HEK293 (cell line): Measurements from ENCODE around the gene BLM.

Source experiments
- CTCF ChIA-PET: fragments of 350-600 bp; formaldehyde crosslinking; extraction: SDS; loops from one replicate; lab custom pipeline; 2021; ENCODE audit warnings: antibody characterized with exemption; lab: Yijun Ruan, JAX
- POLR2A ChIA-PET: fragments of 300-600 bp; formaldehyde crosslinking; extraction: SDS; loops from one replicate; lab custom pipeline; 2020; ENCODE audit warnings: antibody characterized with exemption, inconsistent platforms; lab: Yijun Ruan, JAX
- H3K27ac ChIP-seq: fragments of 200-500 bp; sonication (Bioruptor generic); 2 replicates; pipeline ENCODE4 v1.5.1; 2014; ENCODE audit warnings: low read depth, low read length, control low read depth, inconsistent platforms; ENCODE audit errors: extremely low read depth
- H3K36me3 ChIP-seq, 2 experiments: fragments of 200-500 bp in 1 of 2; sonication (Bioruptor generic) in 1 of 2; 1 replicate in 1 of 2; 2 replicates in 1 of 2; pipeline ENCODE4 v1.5.1; 2014 to 2017; ENCODE audit warnings: inconsistent platforms in 2 of 2, low read length in 2 of 2; ENCODE audit not compliant: control insufficient read depth in 2 of 2, insufficient read depth in 1 of 2
- H3K4me1 ChIP-seq: fragments of 200-500 bp; sonication (Bioruptor generic); 2 replicates; pipeline ENCODE4 v1.5.1; 2014; ENCODE audit warnings: mild to moderate bottlenecking, low read length, inconsistent platforms; ENCODE audit not compliant: control insufficient read depth, insufficient read depth
- H3K4me3 ChIP-seq: 2 replicates; pipeline ENCODE4 v1.5.1; 2011; ENCODE audit warnings: low read depth, mild to moderate bottlenecking, control low read depth, low read length, moderate library complexity
- H3K9me3 ChIP-seq: fragments of 200-500 bp; sonication (Bioruptor generic); 2 replicates; pipeline ENCODE4 v1.5.1; 2014; ENCODE audit warnings: low read depth, low read length, inconsistent platforms; ENCODE audit not compliant: control insufficient read depth, insufficient read depth
- EGR2 ChIP-seq: fragments of 450-650 bp; formaldehyde crosslinking; IDR thresholded peaks from 2 replicates; pipeline ENCODE4 v1.5.1; 2016; ENCODE audit warnings: low read depth, missing biosample characterization, missing genetic modification characterization
- GLIS1 ChIP-seq: fragments of 450-650 bp; formaldehyde crosslinking; IDR thresholded peaks from 2 replicates; pipeline ENCODE4 v1.5.1; 2016; ENCODE audit warnings: missing biosample characterization, missing genetic modification characterization
- MZF1 ChIP-seq: fragments of 450-650 bp; formaldehyde crosslinking; IDR thresholded peaks from 2 replicates; pipeline ENCODE4 v1.5.1; 2017; ENCODE audit warnings: missing biosample characterization, missing genetic modification characterization, borderline replicate concordance
- ZFHX2 ChIP-seq: fragments of 450-650 bp; formaldehyde crosslinking; conservative IDR thresholded peaks from 2 replicates; pipeline ENCODE4 v1.5.1; 2016; ENCODE audit warnings: missing biosample characterization, missing genetic modification characterization
- ZNF10 ChIP-seq: fragments of 450-650 bp; formaldehyde crosslinking; IDR thresholded peaks from 2 replicates; pipeline ENCODE4 v1.5.1; 2017; ENCODE audit warnings: missing biosample characterization, missing genetic modification characterization
- ZNF146 ChIP-seq: fragments of 450-650 bp; formaldehyde crosslinking; IDR thresholded peaks from 2 replicates; pipeline ENCODE4 v1.5.1; 2016; ENCODE audit warnings: missing biosample characterization, missing genetic modification characterization
- ZNF211 ChIP-seq: fragments of 450-650 bp; formaldehyde crosslinking; IDR thresholded peaks from 2 replicates; pipeline ENCODE4 v1.5.1; 2016; ENCODE audit warnings: low read depth, missing biosample characterization, missing genetic modification characterization
- ZNF214 ChIP-seq: fragments of 450-650 bp; formaldehyde crosslinking; IDR thresholded peaks from 2 replicates; pipeline ENCODE4 v1.5.1; 2017; ENCODE audit warnings: missing biosample characterization, mild to moderate bottlenecking, missing genetic modification characterization, borderline replicate concordance
- ZNF311 ChIP-seq: fragments of 450-650 bp; formaldehyde crosslinking; IDR thresholded peaks from 2 replicates; pipeline ENCODE4 v1.5.1; 2017; ENCODE audit warnings: missing biosample characterization, missing genetic modification characterization, borderline replicate concordance
- ZNF37A ChIP-seq: fragments of 450-650 bp; IDR thresholded peaks from 2 replicates; pipeline ENCODE4 v1.5.1; 2018; ENCODE audit warnings: missing biosample characterization, missing genetic modification characterization
- ZNF623 ChIP-seq: fragments of 450-650 bp; formaldehyde crosslinking; IDR thresholded peaks from 2 replicates; pipeline ENCODE4 v1.5.1; 2016; ENCODE audit warnings: missing biosample characterization, missing genetic modification characterization
- ZNF658 ChIP-seq: fragments of 450-650 bp; formaldehyde crosslinking; IDR thresholded peaks from 2 replicates; pipeline ENCODE4; 2016; ENCODE audit warnings: missing biosample characterization, missing genetic modification characterization
- TF ChIP-seq, protein P1 (sequence below): fragments of 450-650 bp; formaldehyde crosslinking; IDR thresholded peaks from 2 replicates; pipeline ENCODE4 v1.5.1; 2016; ENCODE audit warnings: missing biosample characterization, missing genetic modification characterization
- TF ChIP-seq, protein P2 (sequence below): fragments of 450-650 bp; formaldehyde crosslinking; IDR thresholded peaks from 2 replicates; pipeline ENCODE4 v1.5.1; 2016; ENCODE audit warnings: missing biosample characterization, missing genetic modification characterization
- TF ChIP-seq, protein P3 (sequence below): fragments of 450-650 bp; formaldehyde crosslinking; IDR thresholded peaks from 2 replicates; pipeline ENCODE4 v1.5.1; 2016; ENCODE audit warnings: missing biosample characterization, missing genetic modification characterization
- TF ChIP-seq, protein P4 (sequence below): fragments of 450-650 bp; formaldehyde crosslinking; IDR thresholded peaks from 2 replicates; pipeline ENCODE4; 2016; ENCODE audit warnings: missing biosample characterization, missing genetic modification characterization
- TF ChIP-seq, protein P5 (sequence below): fragments of 450-650 bp; formaldehyde crosslinking; conservative IDR thresholded peaks from 2 replicates; pipeline ENCODE4 v1.5.1; 2016; ENCODE audit warnings: low read depth, missing biosample characterization, missing genetic modification characterization
- TF ChIP-seq, protein P6 (sequence below): fragments of 450-650 bp; formaldehyde crosslinking; IDR thresholded peaks from 2 replicates; pipeline ENCODE4 v1.5.1; 2017; ENCODE audit warnings: missing biosample characterization, missing genetic modification characterization

The BLM gene

DNA sequence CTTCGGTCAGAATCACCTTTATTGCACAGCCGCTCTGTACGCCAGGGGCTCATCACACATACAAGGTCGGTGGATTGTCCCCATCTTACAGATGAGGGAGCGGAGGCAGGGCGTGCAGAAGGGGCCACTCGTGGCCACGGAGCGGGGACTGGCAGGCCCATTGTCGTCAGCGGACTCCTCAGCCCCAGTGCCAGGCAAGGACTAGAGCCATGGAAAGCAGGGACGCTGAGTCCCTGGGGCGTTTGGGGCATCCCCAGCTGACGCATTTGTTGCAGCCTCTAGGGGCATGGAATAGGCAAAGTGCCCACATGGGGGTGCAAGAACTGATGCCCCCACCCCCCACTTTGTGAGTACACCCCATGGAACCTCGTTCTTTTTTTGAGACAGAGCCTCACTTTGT lies 121.4 kb downstream of the BLM start:
- Histone ChIP-seq H3K27ac (no peak overlapping the region), H3K36me3 (no peaks in the 10 kb centered on the region), H3K4me1 (peaks cover 5% of the 10 kb centered on the region), H3K4me3 (no peak overlapping the region), H3K9me3 (no peaks in the 10 kb centered on the region)
- POLR2A ChIA-PET: interaction anchor here (1.2 kb wide), 1 partner anchor 122 kb away, joined by 5 read pairs; the partner anchor contains the start of gene BLM
- TF ChIP-seq, protein P1, sequence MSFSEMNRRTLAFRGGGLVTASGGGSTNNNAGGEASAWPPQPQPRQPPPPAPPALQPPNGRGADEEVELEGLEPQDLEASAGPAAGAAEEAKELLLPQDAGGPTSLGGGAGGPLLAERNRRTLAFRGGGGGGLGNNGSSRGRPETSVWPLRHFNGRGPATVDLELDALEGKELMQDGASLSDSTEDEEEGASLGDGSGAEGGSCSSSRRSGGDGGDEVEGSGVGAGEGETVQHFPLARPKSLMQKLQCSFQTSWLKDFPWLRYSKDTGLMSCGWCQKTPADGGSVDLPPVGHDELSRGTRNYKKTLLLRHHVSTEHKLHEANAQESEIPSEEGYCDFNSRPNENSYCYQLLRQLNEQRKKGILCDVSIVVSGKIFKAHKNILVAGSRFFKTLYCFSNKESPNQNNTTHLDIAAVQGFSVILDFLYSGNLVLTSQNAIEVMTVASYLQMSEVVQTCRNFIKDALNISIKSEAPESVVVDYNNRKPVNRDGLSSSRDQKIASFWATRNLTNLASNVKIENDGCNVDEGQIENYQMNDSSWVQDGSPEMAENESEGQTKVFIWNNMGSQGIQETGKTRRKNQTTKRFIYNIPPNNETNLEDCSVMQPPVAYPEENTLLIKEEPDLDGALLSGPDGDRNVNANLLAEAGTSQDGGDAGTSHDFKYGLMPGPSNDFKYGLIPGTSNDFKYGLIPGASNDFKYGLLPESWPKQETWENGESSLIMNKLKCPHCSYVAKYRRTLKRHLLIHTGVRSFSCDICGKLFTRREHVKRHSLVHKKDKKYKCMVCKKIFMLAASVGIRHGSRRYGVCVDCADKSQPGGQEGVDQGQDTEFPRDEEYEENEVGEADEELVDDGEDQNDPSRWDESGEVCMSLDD (tag by site-specific recombination): 0 out of 2 replicates have a peak, but pooled peaks have one; percentile 24
- TF ChIP-seq ZNF311 (tag by site-specific recombination): no peak
- TF ChIP-seq, protein P2, sequence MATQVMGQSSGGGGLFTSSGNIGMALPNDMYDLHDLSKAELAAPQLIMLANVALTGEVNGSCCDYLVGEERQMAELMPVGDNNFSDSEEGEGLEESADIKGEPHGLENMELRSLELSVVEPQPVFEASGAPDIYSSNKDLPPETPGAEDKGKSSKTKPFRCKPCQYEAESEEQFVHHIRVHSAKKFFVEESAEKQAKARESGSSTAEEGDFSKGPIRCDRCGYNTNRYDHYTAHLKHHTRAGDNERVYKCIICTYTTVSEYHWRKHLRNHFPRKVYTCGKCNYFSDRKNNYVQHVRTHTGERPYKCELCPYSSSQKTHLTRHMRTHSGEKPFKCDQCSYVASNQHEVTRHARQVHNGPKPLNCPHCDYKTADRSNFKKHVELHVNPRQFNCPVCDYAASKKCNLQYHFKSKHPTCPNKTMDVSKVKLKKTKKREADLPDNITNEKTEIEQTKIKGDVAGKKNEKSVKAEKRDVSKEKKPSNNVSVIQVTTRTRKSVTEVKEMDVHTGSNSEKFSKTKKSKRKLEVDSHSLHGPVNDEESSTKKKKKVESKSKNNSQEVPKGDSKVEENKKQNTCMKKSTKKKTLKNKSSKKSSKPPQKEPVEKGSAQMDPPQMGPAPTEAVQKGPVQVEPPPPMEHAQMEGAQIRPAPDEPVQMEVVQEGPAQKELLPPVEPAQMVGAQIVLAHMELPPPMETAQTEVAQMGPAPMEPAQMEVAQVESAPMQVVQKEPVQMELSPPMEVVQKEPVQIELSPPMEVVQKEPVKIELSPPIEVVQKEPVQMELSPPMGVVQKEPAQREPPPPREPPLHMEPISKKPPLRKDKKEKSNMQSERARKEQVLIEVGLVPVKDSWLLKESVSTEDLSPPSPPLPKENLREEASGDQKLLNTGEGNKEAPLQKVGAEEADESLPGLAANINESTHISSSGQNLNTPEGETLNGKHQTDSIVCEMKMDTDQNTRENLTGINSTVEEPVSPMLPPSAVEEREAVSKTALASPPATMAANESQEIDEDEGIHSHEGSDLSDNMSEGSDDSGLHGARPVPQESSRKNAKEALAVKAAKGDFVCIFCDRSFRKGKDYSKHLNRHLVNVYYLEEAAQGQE: no peak
- TF ChIP-seq, protein P3, sequence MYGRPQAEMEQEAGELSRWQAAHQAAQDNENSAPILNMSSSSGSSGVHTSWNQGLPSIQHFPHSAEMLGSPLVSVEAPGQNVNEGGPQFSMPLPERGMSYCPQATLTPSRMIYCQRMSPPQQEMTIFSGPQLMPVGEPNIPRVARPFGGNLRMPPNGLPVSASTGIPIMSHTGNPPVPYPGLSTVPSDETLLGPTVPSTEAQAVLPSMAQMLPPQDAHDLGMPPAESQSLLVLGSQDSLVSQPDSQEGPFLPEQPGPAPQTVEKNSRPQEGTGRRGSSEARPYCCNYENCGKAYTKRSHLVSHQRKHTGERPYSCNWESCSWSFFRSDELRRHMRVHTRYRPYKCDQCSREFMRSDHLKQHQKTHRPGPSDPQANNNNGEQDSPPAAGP (tag by site-specific recombination): no peak
- no peak for TF ChIP-seq GLIS1 (tag by site-specific recombination)
- TF ChIP-seq ZNF10: no peak
- no peak for TF ChIP-seq ZNF37A
- no peak for TF ChIP-seq MZF1 (tag by site-specific recombination)
- CTCF ChIA-PET: no interaction called here

DNA sequence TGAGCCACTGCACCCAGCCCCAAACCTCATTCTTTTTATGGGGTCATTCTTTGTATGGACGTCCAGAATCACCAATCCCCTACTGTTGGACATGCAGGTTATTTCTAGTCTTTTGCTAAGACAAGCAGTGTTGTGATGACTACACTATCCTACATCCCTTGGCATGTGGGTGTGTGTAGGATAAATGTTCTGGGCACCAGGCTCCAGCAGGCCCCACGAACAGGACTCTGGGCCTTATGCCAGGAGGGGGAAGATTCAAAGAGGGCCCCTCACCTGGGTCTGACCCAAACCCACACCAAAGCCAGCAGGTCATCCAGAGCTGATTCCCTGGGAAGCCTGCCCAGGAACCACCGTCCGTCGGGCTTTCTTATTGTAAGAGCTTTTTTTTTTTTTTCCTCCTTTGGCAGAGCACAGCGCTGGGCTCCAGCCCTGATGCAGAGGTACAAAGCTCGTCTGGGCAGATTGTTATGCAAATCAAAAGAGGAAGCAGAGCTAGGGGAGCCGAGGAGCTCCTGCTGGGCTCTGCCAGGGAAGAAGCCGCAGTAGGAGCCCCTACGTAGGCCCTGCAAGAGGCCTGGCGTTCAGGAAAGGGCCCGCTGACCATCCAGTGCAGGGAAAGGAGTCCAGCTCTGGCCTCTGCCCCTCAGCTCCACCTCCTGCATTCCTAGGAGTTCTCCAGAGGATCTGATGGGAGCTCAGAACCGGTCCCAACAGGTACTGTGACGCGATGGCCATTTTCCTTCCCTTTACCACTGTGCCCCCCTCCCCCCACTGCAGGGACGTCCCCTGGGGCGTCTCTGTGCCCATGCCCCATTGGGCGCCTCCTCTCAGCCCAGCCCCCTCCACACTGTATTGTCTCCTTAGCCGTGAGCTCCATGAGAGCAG lies 122.3 kb downstream of the BLM start:
- peaks cover 5% of the 10 kb centered on the region for H3K4me1 ChIP-seq
- CTCF ChIA-PET: no interaction called here
- TF ChIP-seq, protein P4, sequence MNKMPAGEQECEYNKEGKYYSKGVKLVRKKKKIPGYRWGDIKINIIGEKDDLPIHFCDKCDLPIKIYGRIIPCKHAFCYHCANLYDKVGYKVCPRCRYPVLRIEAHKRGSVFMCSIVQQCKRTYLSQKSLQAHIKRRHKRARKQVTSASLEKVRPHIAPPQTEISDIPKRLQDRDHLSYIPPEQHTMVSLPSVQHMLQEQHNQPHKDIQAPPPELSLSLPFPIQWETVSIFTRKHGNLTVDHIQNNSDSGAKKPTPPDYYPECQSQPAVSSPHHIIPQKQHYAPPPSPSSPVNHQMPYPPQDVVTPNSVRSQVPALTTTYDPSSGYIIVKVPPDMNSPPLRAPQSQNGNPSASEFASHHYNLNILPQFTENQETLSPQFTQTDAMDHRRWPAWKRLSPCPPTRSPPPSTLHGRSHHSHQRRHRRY (tag by site-specific recombination): no peak
- TF ChIP-seq, protein P5, sequence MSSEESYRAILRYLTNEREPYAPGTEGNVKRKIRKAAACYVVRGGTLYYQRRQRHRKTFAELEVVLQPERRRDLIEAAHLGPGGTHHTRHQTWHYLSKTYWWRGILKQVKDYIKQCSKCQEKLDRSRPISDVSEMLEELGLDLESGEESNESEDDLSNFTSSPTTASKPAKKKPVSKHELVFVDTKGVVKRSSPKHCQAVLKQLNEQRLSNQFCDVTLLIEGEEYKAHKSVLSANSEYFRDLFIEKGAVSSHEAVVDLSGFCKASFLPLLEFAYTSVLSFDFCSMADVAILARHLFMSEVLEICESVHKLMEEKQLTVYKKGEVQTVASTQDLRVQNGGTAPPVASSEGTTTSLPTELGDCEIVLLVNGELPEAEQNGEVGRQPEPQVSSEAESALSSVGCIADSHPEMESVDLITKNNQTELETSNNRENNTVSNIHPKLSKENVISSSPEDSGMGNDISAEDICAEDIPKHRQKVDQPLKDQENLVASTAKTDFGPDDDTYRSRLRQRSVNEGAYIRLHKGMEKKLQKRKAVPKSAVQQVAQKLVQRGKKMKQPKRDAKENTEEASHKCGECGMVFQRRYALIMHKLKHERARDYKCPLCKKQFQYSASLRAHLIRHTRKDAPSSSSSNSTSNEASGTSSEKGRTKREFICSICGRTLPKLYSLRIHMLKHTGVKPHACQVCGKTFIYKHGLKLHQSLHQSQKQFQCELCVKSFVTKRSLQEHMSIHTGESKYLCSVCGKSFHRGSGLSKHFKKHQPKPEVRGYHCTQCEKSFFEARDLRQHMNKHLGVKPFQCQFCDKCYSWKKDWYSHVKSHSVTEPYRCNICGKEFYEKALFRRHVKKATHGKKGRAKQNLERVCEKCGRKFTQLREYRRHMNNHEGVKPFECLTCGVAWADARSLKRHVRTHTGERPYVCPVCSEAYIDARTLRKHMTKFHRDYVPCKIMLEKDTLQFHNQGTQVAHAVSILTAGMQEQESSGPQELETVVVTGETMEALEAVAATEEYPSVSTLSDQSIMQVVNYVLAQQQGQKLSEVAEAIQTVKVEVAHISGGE (tag by site-specific recombination): no peak
- no peak for TF ChIP-seq ZNF146 (tag by site-specific recombination)
- no peak for TF ChIP-seq ZNF623
- TF ChIP-seq ZNF211 (tag by site-specific recombination): no peak
- TF ChIP-seq, protein P6, sequence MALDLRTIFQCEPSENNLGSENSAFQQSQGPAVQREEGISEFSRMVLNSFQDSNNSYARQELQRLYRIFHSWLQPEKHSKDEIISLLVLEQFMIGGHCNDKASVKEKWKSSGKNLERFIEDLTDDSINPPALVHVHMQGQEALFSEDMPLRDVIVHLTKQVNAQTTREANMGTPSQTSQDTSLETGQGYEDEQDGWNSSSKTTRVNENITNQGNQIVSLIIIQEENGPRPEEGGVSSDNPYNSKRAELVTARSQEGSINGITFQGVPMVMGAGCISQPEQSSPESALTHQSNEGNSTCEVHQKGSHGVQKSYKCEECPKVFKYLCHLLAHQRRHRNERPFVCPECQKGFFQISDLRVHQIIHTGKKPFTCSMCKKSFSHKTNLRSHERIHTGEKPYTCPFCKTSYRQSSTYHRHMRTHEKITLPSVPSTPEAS: no peak
- TF ChIP-seq ZNF658 (tag by site-specific recombination): no peak
- peak; percentile 97 for TF ChIP-seq MZF1 (tag by site-specific recombination)
- TF ChIP-seq ZFHX2 (tag by site-specific recombination): peak; percentile 61
- peak; percentile 19; the same call in 1 of the 2 replicates for TF ChIP-seq EGR2 (tag by site-specific recombination)
- TF ChIP-seq ZNF214: no peak
- TF ChIP-seq, all 188 proteins: peak for 3
- POLR2A ChIA-PET: interaction anchor here (0.6 kb wide), 1 partner anchor 13 kb away, joined by 4 read pairs; no protein-coding TSS in a partner anchor
- no peak overlapping the region for H3K4me3 ChIP-seq
- H3K9me3 ChIP-seq: no peaks in the 10 kb centered on the region
- H3K27ac ChIP-seq: no peak overlapping the region
- H3K36me3 ChIP-seq: no peaks in the 10 kb centered on the region
